ENCODE data around the gene AVPR2.

GRCh38 chrX:153952373-153953026, 48.0 kb downstream of the AVPR2 start:
- TF ChIP-seq CTCF (IDR thresholded peaks at IDR 0.05) = no peak
- TF ChIP-seq POLR2AphosphoS5 (IDR thresholded peaks at IDR 0.05) = no peak
- no peak for TF ChIP-seq POLR2A (IDR thresholded peaks at IDR 0.05)
- TF ChIP-seq EP300 (IDR thresholded peaks at IDR 0.05) = no peak

All from upper lobe of left lung (tissue), 4 donors.